Endothelial cell of umbilical vein (primary cell): ENCODE measurements around the gene NFATC1. TPM values are rescaled to one million over a fixed set of nuclear protein-coding genes. Genes with fewer than 3 reads are reported as not detected.
A peak's percentile ranks its signal among the peaks of the same experiment; 100 is the strongest.

Experiments used
- BruUV-seq: library from RNA; stranded (reverse); fragments of 400-500 nt; replicated peaks from 2 replicates; lab custom pipeline; 2021; lab: Mats Ljungman, UMichigan
- CTCF ChIA-PET: fragments of 300-600, 350-600 bp; sonication (Branson Sonifier 250); formaldehyde crosslinking; loops from one replicate; lab custom pipeline; 2021; ENCODE audit warnings: antibody characterized with exemption, inconsistent platforms; lab: Charles Lee
- POLR2A ChIA-PET: fragments of 300-600, 350-600 bp; sonication (Branson Sonifier 250); formaldehyde crosslinking; loops from one replicate; lab custom pipeline; 2021; ENCODE audit warnings: antibody characterized with exemption, inconsistent platforms; lab: Charles Lee
- DNase-seq: peaks from one replicate; pipeline ENCODE4 v3.0.0-alpha.2; 2011; ENCODE audit warnings: low read depth, low spot score
- FAIRE-seq: peaks from 2 replicates; lab custom pipeline; 2011; peaks lifted over from hg19 to GRCh38; lab: Jason Lieb, UNC
- H2AFZ ChIP-seq: 2 replicates; pipeline ENCODE4 v1.6.0; 2012; ENCODE audit warnings: low read depth, low read length, control low read depth, inconsistent platforms
- H3K27ac ChIP-seq: 2 replicates; pipeline ENCODE4 v1.5.1; 2011; ENCODE audit warnings: low read depth, mild to moderate bottlenecking, control low read depth, low read length, moderate library complexity; ENCODE audit not compliant: insufficient read depth
- H3K27me3 ChIP-seq, 2 experiments: 2 replicates each; pipeline versions ENCODE4 v1.6.0 to v1.6.1; 2011; ENCODE audit warnings: low read length in 2 of 2, mixed read lengths in 1 of 2; ENCODE audit not compliant: control insufficient read depth in 2 of 2, insufficient read depth in 2 of 2
- H3K36me3 ChIP-seq, 2 experiments: 2 replicates in 1 of 2; 3 replicates in 1 of 2; pipeline ENCODE4 v1.5.1; 2011; ENCODE audit warnings: low read length in 2 of 2, mild to moderate bottlenecking in 1 of 2, moderate library complexity in 1 of 2; ENCODE audit not compliant: control insufficient read depth in 2 of 2, insufficient read depth in 2 of 2; ENCODE audit errors: extremely low read depth in 1 of 2
- H3K4me1 ChIP-seq: 3 replicates; pipeline ENCODE4 v1.5.1; 2011; ENCODE audit warnings: mild to moderate bottlenecking, low read length; ENCODE audit not compliant: control insufficient read depth, insufficient read depth; ENCODE audit errors: extremely low read depth
- H3K4me2 ChIP-seq: 2 replicates; pipeline ENCODE4 v1.6.1; 2011; ENCODE audit warnings: low read length, control low read depth, mixed read lengths; ENCODE audit not compliant: insufficient read depth
- H3K4me3 ChIP-seq, 3 experiments: fragments of 200-600 bp in 1 of 3; sonication (generic), shearing (Covaris generic) in 1 of 3; replicated peaks in 1 of 3; 2 replicates each; pipeline ENCODE4 v1.5.1; 2011 to 2016; ENCODE audit warnings: control low read depth in 3 of 3, low read length in 3 of 3, mild to moderate bottlenecking in 2 of 3, inconsistent platforms in 1 of 3, low read depth in 1 of 3, moderate library complexity in 1 of 3; ENCODE audit not compliant: insufficient read depth in 1 of 3
- H3K79me2 ChIP-seq: 2 replicates; pipeline ENCODE4 v1.6.0; 2012; ENCODE audit warnings: low read length, inconsistent platforms; ENCODE audit not compliant: control insufficient read depth, insufficient read depth
- H3K9ac ChIP-seq: replicated peaks from 2 replicates; pipeline ENCODE3; 2011; ENCODE audit warnings: low read length, control low read depth; ENCODE audit not compliant: insufficient read depth; ENCODE audit errors: extremely low read depth
- H3K9me1 ChIP-seq: replicated peaks from 3 replicates; pipeline ENCODE4 v1.6.0; 2011; ENCODE audit warnings: mild to moderate bottlenecking, low read length; ENCODE audit not compliant: control insufficient read depth, insufficient read depth; ENCODE audit errors: extremely low read depth
- H3K9me3 ChIP-seq: replicated peaks from 2 replicates; pipeline ENCODE4 v1.5.1; 2012; ENCODE audit warnings: low read length, inconsistent platforms; ENCODE audit not compliant: control insufficient read depth, insufficient read depth
- H4K20me1 ChIP-seq: replicated peaks from 2 replicates; pipeline ENCODE3; 2011; ENCODE audit warnings: mild to moderate bottlenecking, low read length; ENCODE audit not compliant: control insufficient read depth, insufficient read depth; ENCODE audit errors: extremely low read depth
- CTCF ChIP-seq, 2 donors: IDR thresholded peaks; 1 replicate in 1 of 2; 2 replicates in 1 of 2; pipeline ENCODE4 v1.5.1; 2011; ENCODE audit warnings: low read length in 2 of 2, mild to moderate bottlenecking in 2 of 2, moderate library complexity in 2 of 2, control low read depth in 1 of 2, inconsistent platforms in 1 of 2, low read depth in 1 of 2; ENCODE audit not compliant: insufficient read depth in 1 of 2; ENCODE audit errors: extremely low read depth in 1 of 2
- EZH2 ChIP-seq: IDR thresholded peaks from 2 replicates; pipeline ENCODE4 v1.6.1; 2012; ENCODE audit warnings: borderline replicate concordance, low read depth, mild to moderate bottlenecking, moderate library complexity, low read length, inconsistent platforms; ENCODE audit not compliant: severe bottlenecking
- FOS ChIP-seq: IDR thresholded peaks from 2 replicates; pipeline ENCODE4 v1.6.1; 2011; ENCODE audit warnings: mild to moderate bottlenecking, low read length, moderate library complexity, borderline replicate concordance; ENCODE audit not compliant: insufficient read depth
- GATA2 ChIP-seq: IDR thresholded peaks from 2 replicates; pipeline ENCODE4 v1.7.0; 2011; ENCODE audit warnings: low read depth, mild to moderate bottlenecking, moderate library complexity, mixed read lengths, low read length; ENCODE audit not compliant: insufficient read length, insufficient read depth
- JUN ChIP-seq: IDR thresholded peaks from 2 replicates; pipeline ENCODE4 v1.6.1; 2011; ENCODE audit warnings: borderline replicate concordance, low read depth; ENCODE audit not compliant: insufficient read length, insufficient read depth
- MAX ChIP-seq: IDR thresholded peaks from 2 replicates; pipeline ENCODE4 v1.6.1; 2011; ENCODE audit not compliant: insufficient read depth, insufficient read length
- MYC ChIP-seq: IDR thresholded peaks from one replicate; pipeline ENCODE4 v1.6.1; 2011; ENCODE audit warnings: mild to moderate bottlenecking, low read depth, low read length
- POLR2A ChIP-seq: IDR thresholded peaks from 2 replicates; pipeline ENCODE4 v1.6.1; 2012; ENCODE audit warnings: low read depth, mild to moderate bottlenecking, control low read depth, low read length
- POLR2AphosphoS5 ChIP-seq: IDR thresholded peaks from 2 replicates; pipeline ENCODE4 v1.6.1; 2012; ENCODE audit warnings: low read depth, mild to moderate bottlenecking, control low read depth, low read length, moderate library complexity; ENCODE audit not compliant: insufficient read depth
- dilution Hi-C: fragments of 300-500 bp; cut with MboI; formaldehyde crosslinking; loops from one replicate; pipeline ENCODE4 v1.15.0; 2019; ENCODE audit warnings: low sequenced_read_pairs; ENCODE audit not compliant: extremely low pct_ligation_motif_present
- intact Hi-C: fragments of 100-400 bp; cut with micrococcal nuclease; formaldehyde crosslinking; loops from one replicate; pipeline ENCODE4 v1.10.0; 2022
- polyA plus RNA-seq, 4 experiments: library from polyadenylated mRNA; depleted of rRNA in 3 of 4; stranded (reverse) in 3 of 4; unstranded in 1 of 4; fragments of >200 nt; gene quantifications; 2 replicates each; pipeline versions ENCODE4 v1.2.1 to v1.2.3, GENCODE V29; 2011 to 2012; ENCODE audit warnings: missing spikeins in 1 of 4
- total RNA-seq: library from RNA; stranded (reverse); gene quantifications from 2 replicates; pipeline ENCODE4 v1.2.3, GENCODE V29; 2021

The NFATC1 gene
- total and polyA plus RNA-seq, 2 donors (not counting 3 experiments of a cell fraction or from before 2014, with no cell fraction given) = 11.1 to 30.0 TPM

DNA sequence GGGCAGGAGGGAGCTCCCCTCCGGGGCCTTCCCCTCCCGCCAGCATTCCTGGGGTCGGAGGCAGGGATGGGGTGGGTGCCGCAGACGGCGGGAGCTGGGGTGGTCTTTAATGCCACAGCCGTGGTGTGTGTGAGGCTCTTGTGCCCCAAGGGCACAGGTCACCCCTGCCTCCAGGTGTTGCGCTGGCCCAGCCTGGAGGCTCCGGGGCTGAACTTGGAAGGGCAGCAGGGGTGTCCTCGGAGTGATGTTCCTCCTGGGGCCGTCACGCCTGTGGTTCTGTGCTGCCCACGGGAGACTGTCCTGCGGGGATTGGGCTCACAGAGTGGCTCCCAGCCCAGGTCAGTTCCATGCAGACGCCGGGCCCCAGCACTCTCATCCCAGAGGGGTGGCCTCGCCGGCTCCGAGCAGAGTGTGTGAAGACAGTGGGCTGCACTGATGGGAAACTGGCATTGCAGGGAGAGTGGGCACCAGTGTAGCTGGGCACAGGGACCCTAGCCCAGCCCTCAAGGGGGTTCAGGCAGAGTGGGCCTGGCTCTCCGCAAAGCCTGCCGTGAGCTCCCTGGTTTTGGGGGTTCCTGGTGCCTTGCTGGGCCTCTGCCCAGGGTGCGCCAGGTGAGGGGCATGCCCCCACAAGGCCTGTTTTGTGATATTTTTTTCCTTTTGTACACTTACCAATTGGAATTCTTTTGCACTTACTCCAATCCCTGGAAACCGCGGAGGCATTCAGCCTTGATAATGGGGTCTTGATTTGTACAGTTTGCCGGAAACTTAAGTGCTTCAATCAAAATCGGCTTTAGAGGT, 56.7 kb downstream of the NFATC1 start:
- Histone ChIP-seq H3K9ac (no peak overlapping the region), H3K9me1 (no peaks in the 10 kb centered on the region), H2AFZ (no peak overlapping the region), H3K27ac (no peak overlapping the region), H3K9me3 (no peaks in the 10 kb centered on the region), H3K36me3 (peaks cover 0 to 37% of the 10 kb centered on the region in 2 experiments), H3K4me1 (peaks cover 11% of the 10 kb centered on the region), H3K27me3 (no peaks in the 10 kb centered on the region), H3K4me2 (no peak overlapping the region), H3K79me2 (no peaks in the 10 kb centered on the region), H3K4me3 (no peak overlapping the region), H4K20me1 (no peaks in the 10 kb centered on the region)
- TF ChIP-seq EZH2 = no peak
- no peak for TF ChIP-seq POLR2AphosphoS5
- TF ChIP-seq POLR2A = no peak
- TF ChIP-seq MAX = no peak
- DNase-seq (no peak), FAIRE-seq (no peak)
- BruUV-seq = no TSS peak
- dilution Hi-C loops (no loop called here), intact Hi-C loops (no loop called here)
- ChIA-PET CTCF (interaction anchor here (1.0 kb wide), 1 partner anchor 59 kb away, joined by 3 read pairs; no protein-coding TSS in a partner anchor), POLR2A (no interaction called here)

GRCh38 chr18:79452991-79453645, 57.4 kb downstream of the NFATC1 start:
- dilution Hi-C loops = no loop called here
- DNase-seq = no peak
- ChIA-PET CTCF (interaction anchor here (1.0 to 1.1 kb wide), 3 partner anchors 39 to 59 kb away, joined by 3 read pairs; no protein-coding TSS in a partner anchor), POLR2A (no interaction called here)
- no peak overlapping the region for H3K4me2 ChIP-seq
- H3K9me3 ChIP-seq = no peaks in the 10 kb centered on the region
- H3K4me1 ChIP-seq = peaks cover 13% of the 10 kb centered on the region
- intact Hi-C loops = no loop called here
- no peak overlapping the region for H2AFZ ChIP-seq
- H3K9me1 ChIP-seq = no peaks in the 10 kb centered on the region
- no peak overlapping the region for H3K4me3 ChIP-seq
- no peaks in the 10 kb centered on the region for H3K79me2 ChIP-seq
- no TSS peak for BruUV-seq
- H3K36me3 ChIP-seq = peaks cover 0 to 37% of the 10 kb centered on the region in 2 experiments
- FAIRE-seq = no peak
- H3K27ac ChIP-seq = peak overlapping the region; percentile 47
- TF ChIP-seq EZH2 = no peak
- no peak for TF ChIP-seq MAX
- TF ChIP-seq POLR2A = no peak
- no peak for TF ChIP-seq CTCF (IDR thresholded peaks at IDR 0.05; ENCODE audit: extremely low read depth in 1 of 2, insufficient read depth in 1 of 2, low read depth in 1 of 2, low read length in 2 of 2)
- no peak for TF ChIP-seq GATA2
- no peak for TF ChIP-seq JUN
- no peak for TF ChIP-seq MYC
- no peak for TF ChIP-seq POLR2AphosphoS5
- no peak for TF ChIP-seq FOS
- no peaks in the 10 kb centered on the region for H4K20me1 ChIP-seq
- peak overlapping the region; percentile 1 for H3K9ac ChIP-seq
- H3K27me3 ChIP-seq = no peaks in the 10 kb centered on the region
